Choroid plexus epithelial cell (primary cell): ENCODE data around the gene MED14.
A peak's percentile ranks its signal among the peaks of the same experiment; 100 is the strongest.

Source experiments
- DNase-seq: peaks from one replicate; pipeline ENCODE4 v3.0.0-alpha.2; 2010; ENCODE audit warnings: low read depth
- H3K4me3 ChIP-seq: 2 replicates; pipeline ENCODE4 v1.5.1; 2011; ENCODE audit warnings: low read depth, mild to moderate bottlenecking, control low read depth, low read length, moderate library complexity
- TF ChIP-seq, protein P1 (sequence below): conservative IDR thresholded peaks from 2 replicates; pipeline ENCODE4 v1.5.1; 2011; ENCODE audit warnings: low read depth, mild to moderate bottlenecking, control low read depth, inconsistent platforms, low read length, moderate library complexity

MED14 gene

DNA sequence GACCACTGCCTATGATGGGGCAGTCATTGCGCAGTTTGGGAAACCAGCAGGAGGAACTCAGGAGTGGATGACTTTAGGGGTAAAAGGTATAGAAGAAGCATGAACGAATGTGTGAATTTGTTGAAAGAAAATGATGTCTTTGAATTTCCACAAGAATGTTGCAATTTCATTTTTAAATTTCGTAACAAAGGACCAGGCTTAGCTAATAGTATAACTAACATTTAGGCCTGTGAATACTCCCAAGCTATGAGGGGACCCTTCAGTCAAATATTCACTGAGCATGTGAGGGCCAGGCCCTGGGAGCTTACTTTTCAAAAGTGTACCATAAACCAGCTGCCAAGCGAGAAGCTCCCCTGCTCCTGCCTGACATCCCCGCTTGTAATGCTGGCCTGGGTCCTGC lies 106.8 kb downstream of the MED14 start:
- TF ChIP-seq, protein P1, sequence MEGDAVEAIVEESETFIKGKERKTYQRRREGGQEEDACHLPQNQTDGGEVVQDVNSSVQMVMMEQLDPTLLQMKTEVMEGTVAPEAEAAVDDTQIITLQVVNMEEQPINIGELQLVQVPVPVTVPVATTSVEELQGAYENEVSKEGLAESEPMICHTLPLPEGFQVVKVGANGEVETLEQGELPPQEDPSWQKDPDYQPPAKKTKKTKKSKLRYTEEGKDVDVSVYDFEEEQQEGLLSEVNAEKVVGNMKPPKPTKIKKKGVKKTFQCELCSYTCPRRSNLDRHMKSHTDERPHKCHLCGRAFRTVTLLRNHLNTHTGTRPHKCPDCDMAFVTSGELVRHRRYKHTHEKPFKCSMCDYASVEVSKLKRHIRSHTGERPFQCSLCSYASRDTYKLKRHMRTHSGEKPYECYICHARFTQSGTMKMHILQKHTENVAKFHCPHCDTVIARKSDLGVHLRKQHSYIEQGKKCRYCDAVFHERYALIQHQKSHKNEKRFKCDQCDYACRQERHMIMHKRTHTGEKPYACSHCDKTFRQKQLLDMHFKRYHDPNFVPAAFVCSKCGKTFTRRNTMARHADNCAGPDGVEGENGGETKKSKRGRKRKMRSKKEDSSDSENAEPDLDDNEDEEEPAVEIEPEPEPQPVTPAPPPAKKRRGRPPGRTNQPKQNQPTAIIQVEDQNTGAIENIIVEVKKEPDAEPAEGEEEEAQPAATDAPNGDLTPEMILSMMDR, result no peak

GRCh38 chrX:40625294-40625693 lies 110.0 kb downstream of the MED14 start:
- TF ChIP-seq, protein P1, result no peak
- H3K4me3 ChIP-seq, result no peak overlapping the region
- no peak for DNase-seq

More for the DNA sequence above, 106.8 kb downstream of the MED14 start:
- no peak overlapping the region for H3K4me3 ChIP-seq
- DNase-seq, result peak; percentile 10

GRCh38 chrX:40623665-40624064 lies 111.7 kb downstream of the MED14 start:
- no peak overlapping the region for H3K4me3 ChIP-seq
- no peak for DNase-seq
- TF ChIP-seq, protein P1, result no peak

DNA sequence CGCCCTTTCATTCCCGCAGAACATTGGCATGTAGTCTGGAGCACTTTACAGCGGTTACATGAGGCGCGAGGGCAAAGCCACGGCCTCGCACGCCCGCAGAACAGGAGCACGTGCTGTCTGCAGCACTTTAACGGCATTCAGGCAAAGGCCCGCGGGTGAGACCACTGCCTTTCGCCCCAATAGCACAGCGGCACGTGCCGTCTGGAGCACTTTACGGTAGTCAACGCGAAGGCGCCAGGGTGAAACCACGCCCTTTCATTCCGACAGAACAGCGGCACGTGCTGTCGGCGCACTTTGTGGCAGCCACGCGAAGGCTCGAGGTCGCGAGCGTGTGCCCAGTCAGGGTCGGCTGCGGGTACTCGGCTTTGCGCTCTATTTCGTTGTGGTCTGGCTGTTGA lies 112.2 kb downstream of the MED14 start, which contains the start of gene MPC1L:
TSS of gene MPC1L (plus strand) at position 290 of the 398 bp plus-strand sequence. CDS start 138 bp downstream, outside the sequence.
- H3K4me3 ChIP-seq, result no peak within 1 kb of the TSS
- DNase-seq, result no peak
- TF ChIP-seq, protein P1, result no peak

DNA sequence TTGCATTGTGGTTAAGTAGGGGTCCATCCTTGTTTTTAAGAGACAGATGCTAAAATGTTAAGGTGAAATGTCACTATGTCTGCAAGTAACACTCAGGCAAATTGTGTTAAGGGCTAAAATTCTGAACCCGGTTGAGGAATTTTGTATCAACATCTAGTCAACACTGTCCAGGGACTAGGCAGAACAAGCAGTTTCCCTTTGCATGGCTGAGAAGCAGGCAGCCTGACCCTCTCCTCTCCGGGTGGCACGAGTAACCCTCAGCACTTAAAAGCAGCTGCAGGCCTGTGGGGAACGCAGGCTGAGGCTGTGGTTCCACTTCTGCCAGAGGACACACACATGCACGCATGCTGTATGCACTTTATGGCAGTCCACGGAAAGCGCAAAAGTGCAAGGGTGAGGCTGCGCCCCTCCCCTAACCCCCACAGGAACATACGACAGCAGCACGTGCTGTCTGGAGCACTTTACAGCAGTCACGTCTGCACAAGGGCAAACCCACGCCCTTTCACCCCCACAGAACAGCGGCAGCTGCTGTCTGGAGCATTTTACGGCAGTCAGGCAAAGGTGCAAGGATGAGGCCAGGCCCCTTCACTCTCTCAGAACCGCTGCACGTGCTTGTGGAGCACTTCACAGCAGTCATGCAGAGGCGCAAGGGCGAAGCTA lies 112.7 kb downstream of the MED14 start:
- H3K4me3 ChIP-seq, result no peak overlapping the region
- DNase-seq, result no peak
- TF ChIP-seq, protein P1, result no peak

DNA sequence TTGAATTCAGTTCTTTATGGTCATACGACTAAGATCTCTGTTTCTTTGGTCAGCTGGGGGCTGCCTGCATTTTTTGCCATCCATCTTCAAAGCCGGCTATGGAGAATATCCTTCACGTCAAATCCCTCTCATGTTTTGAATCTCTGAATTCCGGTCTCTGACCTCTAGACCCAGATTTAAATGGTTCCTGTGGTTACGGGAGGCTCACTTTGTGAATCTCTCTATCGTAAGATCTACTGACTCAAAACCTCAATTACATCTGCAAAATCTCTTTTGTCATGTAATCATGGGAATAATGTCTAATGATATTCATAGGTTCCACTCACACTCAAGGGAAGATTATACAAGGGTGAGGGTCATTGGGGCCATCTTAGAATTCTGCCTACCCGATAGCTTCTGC lies 117.8 kb downstream of the MED14 start:
- no peak for DNase-seq
- H3K4me3 ChIP-seq, result no peak overlapping the region
- TF ChIP-seq, protein P1, result no peak

GRCh38 chrX:40615976-40616375 lies 119.4 kb downstream of the MED14 start:
- no peak overlapping the region for H3K4me3 ChIP-seq
- no peak for DNase-seq
- TF ChIP-seq, protein P1, result no peak
